ENCODE measurements around the gene FANCC.

GRCh38 chr9:95124582-95125367 lies 192.7 kb downstream of the FANCC start:
- TF ChIP-seq YY1 (IDR thresholded peaks at IDR 0.05; ENCODE audit: insufficient read depth, insufficient read length) (no peak), SUZ12 (IDR thresholded peaks at IDR 0.05; ENCODE audit: extremely low read depth, insufficient read depth, insufficient read length) (no peak)
